Transverse colon (tissue), 4 donors: ENCODE measurements around the gene LMO7. TPM values are rescaled to one million over a fixed set of nuclear protein-coding genes. Genes with fewer than 3 reads are reported as not detected.

Experiments
- DNase-seq: peaks from one replicate; pipeline ENCODE4 v3.0.0-alpha.2; 2019
- H3K27ac ChIP-seq, 4 donors: fragments of 200-600 bp; sonication (generic); 2 replicates each; pipeline ENCODE4 v1.5.1; 2016 to 2018; ENCODE audit warnings: inconsistent platforms in 4 of 4
- H3K27me3 ChIP-seq: fragments of 200-600 bp; sonication (generic); 2 replicates; pipeline ENCODE4 v1.5.1; 2017; ENCODE audit warnings: inconsistent platforms
- H3K36me3 ChIP-seq, 4 donors: fragments of 200-600 bp; sonication (generic); 2 replicates each; pipeline ENCODE4 v1.5.1; 2017 to 2019; ENCODE audit warnings: inconsistent platforms in 4 of 4
- H3K4me1 ChIP-seq, 4 donors: fragments of 200-600 bp; sonication (generic); 2 replicates each; pipeline ENCODE4 v1.5.1; 2017 to 2020; ENCODE audit warnings: inconsistent platforms in 4 of 4
- H3K4me3 ChIP-seq, 4 donors: fragments of 200-600 bp; sonication (generic); 1 replicate in 1 of 4; 2 replicates in 3 of 4; pipeline versions ENCODE4 v1.5.1 to v1.6.1; 2017 to 2019; ENCODE audit warnings: inconsistent platforms in 4 of 4
- H3K9me3 ChIP-seq, 2 donors: fragments of 200-600 bp; sonication (generic); 2 replicates each; pipeline ENCODE4 v1.5.1; 2017 to 2019; ENCODE audit warnings: inconsistent platforms in 2 of 2
- EP300 ChIP-seq: sonication (generic); formaldehyde crosslinking; IDR thresholded peaks from one replicate; pipeline ENCODE4 v1.6.1; 2017; ENCODE audit warnings: antibody characterized with exemption, low read depth
- POLR2A ChIP-seq: fragments of 450-650 bp; IDR thresholded peaks from one replicate; pipeline ENCODE4 v1.6.1; 2016; ENCODE audit warnings: antibody characterized with exemption, mild to moderate bottlenecking, moderate library complexity
- POLR2AphosphoS5 ChIP-seq, 3 donors: sonication (generic); formaldehyde crosslinking; IDR thresholded peaks; one replicate each; pipeline ENCODE4 v1.6.1; 2016; ENCODE audit warnings: antibody characterized with exemption in 3 of 3
- WGBS, 2 donors: methylation state at CpG; one replicate each; pipeline ENCODE4 v1.1.5; 2018; ENCODE audit warnings: low coverage in 1 of 2; 5-methylcytosine and 5-hydroxymethylcytosine counted together
- in situ Hi-C, 4 donors: fragments of 200-750 bp; cut with MboI; loops; one replicate each; pipeline versions ENCODE4 v1.15.0 to v1.15.1; 2017; ENCODE audit warnings: low sequenced_read_pairs in 3 of 4, low pct_ligation_motif_present in 1 of 4, low pct_unique_long_range_greater_than_20kb in 1 of 4
- intact Hi-C: fragments of 100-400 bp; cut with DNase I; formaldehyde crosslinking; loops from one replicate; pipeline ENCODE4 v1.15.1; 2023; ENCODE audit warnings: low total_unique reads
- total RNA-seq, 4 donors: library from RNA; depleted of rRNA; stranded (reverse); fragments of >200 nt; gene quantifications; one replicate each; pipeline ENCODE4 v1.1.0, GENCODE V29; 2016
- TF ChIP-seq, protein P1 (sequence below), 5 experiments: fragments of 200-600 bp in 3 of 5; fragments of 450-650 bp in 2 of 5; sonication (generic) in 3 of 5; IDR thresholded peaks; 1 replicate in 2 of 5; 2 replicates in 3 of 5; pipeline ENCODE4 v1.5.1; 2016 to 2017; ENCODE audit warnings: antibody characterized with exemption in 5 of 5, inconsistent platforms in 3 of 5, mild to moderate bottlenecking in 2 of 5, moderate library complexity in 1 of 5

LMO7 gene
- total RNA-seq, 4 donors from 2014 or later, result 82.6 to 304 (median 190) TPM

DNA sequence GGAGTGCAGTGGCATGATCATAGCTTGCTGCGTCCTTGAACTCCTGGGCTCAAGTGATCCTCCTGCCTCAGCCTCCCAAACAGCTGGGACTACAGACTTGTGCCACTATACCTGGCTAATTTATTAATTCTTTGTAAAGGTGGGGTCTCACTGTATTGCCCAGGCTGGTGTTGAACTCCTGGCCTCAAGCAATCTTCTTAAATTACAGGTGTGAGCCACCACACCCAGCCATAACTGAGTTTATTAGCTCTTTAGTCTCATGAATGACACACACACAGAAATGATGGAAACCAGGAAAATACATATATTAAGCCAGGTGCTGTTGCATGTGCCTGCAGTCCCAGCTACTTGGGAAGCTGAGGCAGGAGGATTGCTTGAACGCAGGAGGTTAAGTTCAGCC is 33.1 kb upstream of the LMO7 start:
- Histone ChIP-seq H3K36me3 (peaks cover 0 to 5% (median 0%) of the 10 kb centered on the region in 4 donors), H3K9me3 (no peaks in the 10 kb centered on the region), H3K4me3 (no peak overlapping the region), H3K27me3 (no peaks in the 10 kb centered on the region), H3K4me1 (peaks cover 0 to 5% (median 0%) of the 10 kb centered on the region in 4 donors), H3K27ac (no peak overlapping the region)
- WGBS, 2 donors, result 93 to 98% methylated on average over 1 to 2 of the region's 2 CpGs
- intact Hi-C loops (no loop called here), in situ Hi-C loops (no loop called here)
- TF ChIP-seq POLR2A (no peak), POLR2AphosphoS5 (IDR thresholded peaks at IDR 0.05) (no peak), EP300 (no peak)
- TF ChIP-seq, protein P1, sequence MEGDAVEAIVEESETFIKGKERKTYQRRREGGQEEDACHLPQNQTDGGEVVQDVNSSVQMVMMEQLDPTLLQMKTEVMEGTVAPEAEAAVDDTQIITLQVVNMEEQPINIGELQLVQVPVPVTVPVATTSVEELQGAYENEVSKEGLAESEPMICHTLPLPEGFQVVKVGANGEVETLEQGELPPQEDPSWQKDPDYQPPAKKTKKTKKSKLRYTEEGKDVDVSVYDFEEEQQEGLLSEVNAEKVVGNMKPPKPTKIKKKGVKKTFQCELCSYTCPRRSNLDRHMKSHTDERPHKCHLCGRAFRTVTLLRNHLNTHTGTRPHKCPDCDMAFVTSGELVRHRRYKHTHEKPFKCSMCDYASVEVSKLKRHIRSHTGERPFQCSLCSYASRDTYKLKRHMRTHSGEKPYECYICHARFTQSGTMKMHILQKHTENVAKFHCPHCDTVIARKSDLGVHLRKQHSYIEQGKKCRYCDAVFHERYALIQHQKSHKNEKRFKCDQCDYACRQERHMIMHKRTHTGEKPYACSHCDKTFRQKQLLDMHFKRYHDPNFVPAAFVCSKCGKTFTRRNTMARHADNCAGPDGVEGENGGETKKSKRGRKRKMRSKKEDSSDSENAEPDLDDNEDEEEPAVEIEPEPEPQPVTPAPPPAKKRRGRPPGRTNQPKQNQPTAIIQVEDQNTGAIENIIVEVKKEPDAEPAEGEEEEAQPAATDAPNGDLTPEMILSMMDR (IDR thresholded peaks at IDR 0.05), result no peak
- DNase-seq, result no peak

DNA sequence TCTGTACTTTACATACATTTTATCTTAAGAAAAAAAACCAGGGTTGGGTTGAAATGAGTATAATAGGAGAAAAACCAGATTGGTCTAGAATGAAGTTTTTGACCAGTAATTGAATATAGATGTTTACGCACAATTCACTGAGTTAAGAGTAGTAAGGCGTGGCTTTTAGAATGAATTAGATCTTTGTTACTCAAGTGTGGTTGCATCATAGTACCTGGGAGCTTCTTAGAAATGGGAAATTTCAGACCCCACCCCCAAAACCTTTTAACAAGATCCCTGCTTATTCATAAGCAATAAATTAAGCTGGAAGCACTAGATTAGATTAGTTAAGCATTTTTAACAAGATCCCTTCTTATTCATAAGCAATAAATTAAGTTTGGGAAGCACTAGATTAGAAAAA is 28.7 kb upstream of the LMO7 start:
- intact Hi-C loops, result no loop called here
- no peak for DNase-seq
- no peak for TF ChIP-seq POLR2AphosphoS5 (IDR thresholded peaks at IDR 0.05)
- TF ChIP-seq, protein P1 (IDR thresholded peaks at IDR 0.05), result no peak
- TF ChIP-seq POLR2A, result no peak
- no peak for TF ChIP-seq EP300
- H3K36me3 ChIP-seq, result peaks cover 0 to 5% (median 0%) of the 10 kb centered on the region in 4 donors
- WGBS, 2 donors, result 85 to 94% methylated on average over 2 of the region's 2 CpGs
- H3K27me3 ChIP-seq, result no peaks in the 10 kb centered on the region
- in situ Hi-C loops, result no loop called here
- no peaks in the 10 kb centered on the region for H3K9me3 ChIP-seq
- H3K27ac ChIP-seq, result no peak overlapping the region
- peaks cover 0 to 5% (median 0%) of the 10 kb centered on the region in 4 donors for H3K4me1 ChIP-seq
- H3K4me3 ChIP-seq, result no peak overlapping the region

- Histone ChIP-seq H3K36me3 (peaks cover 0 to 5% (median 0%) of the 10 kb centered on the region in 4 donors), H3K4me1 (no peaks in the 10 kb centered on the region), H3K9me3 (no peaks in the 10 kb centered on the region), H3K27me3 (no peaks in the 10 kb centered on the region), H3K27ac (no peak overlapping the region), H3K4me3 (no peak overlapping the region)
- intact Hi-C loops (no loop called here), in situ Hi-C loops (no loop called here)
- no peak for DNase-seq
- no peak for TF ChIP-seq EP300
- TF ChIP-seq POLR2A, result no peak
- TF ChIP-seq POLR2AphosphoS5 (IDR thresholded peaks at IDR 0.05), result no peak
- TF ChIP-seq, protein P1 (IDR thresholded peaks at IDR 0.05), result no peak
These were observed 25.7 kb upstream of the LMO7 start for GRCh38 chr13:75610466-75610865.

- intact Hi-C loops, result no loop called here
- DNase-seq, result no peak
- Histone ChIP-seq H3K27ac (no peak overlapping the region), H3K9me3 (no peaks in the 10 kb centered on the region), H3K36me3 (no peaks in the 10 kb centered on the region), H3K4me3 (no peak overlapping the region), H3K4me1 (no peaks in the 10 kb centered on the region), H3K27me3 (no peaks in the 10 kb centered on the region)
- 81 to 82% methylated on average over 2 of the region's 2 CpGs for WGBS, 2 donors
- TF ChIP-seq, protein P1 (IDR thresholded peaks at IDR 0.05), result no peak
- TF ChIP-seq EP300 (no peak), POLR2A (no peak), POLR2AphosphoS5 (IDR thresholded peaks at IDR 0.05) (no peak)
- in situ Hi-C loops, result no loop called here
These were observed 23.8 kb upstream of the LMO7 start for GRCh38 chr13:75612354-75612753.
